Pulmonary artery endothelial cell (primary cell): ENCODE results near the gene PLEKHA4. TPM values are rescaled to one million over a fixed set of nuclear protein-coding genes. Genes with fewer than 3 reads are reported as not detected.
A peak's percentile ranks its signal among the peaks of the same experiment; 100 is the strongest.
"Not testable (repeated sequence)": the region's sequence is repeated elsewhere in the genome, so short reads cannot be mapped to it uniquely, and the experiment has no call there.

Experiments used
- DNase-seq: peaks from one replicate; pipeline ENCODE4 v3.0.0-alpha.2; 2011; ENCODE audit warnings: low read depth, low spot score
- total RNA-seq: library from RNA; depleted of rRNA; stranded (reverse); fragments of >200 nt; gene quantifications from 2 replicates; pipeline ENCODE4 v1.2.3, GENCODE V29; 2014

Gene PLEKHA4
- total RNA-seq, 1 donor from 2014 or later = 6.1 TPM

DNA sequence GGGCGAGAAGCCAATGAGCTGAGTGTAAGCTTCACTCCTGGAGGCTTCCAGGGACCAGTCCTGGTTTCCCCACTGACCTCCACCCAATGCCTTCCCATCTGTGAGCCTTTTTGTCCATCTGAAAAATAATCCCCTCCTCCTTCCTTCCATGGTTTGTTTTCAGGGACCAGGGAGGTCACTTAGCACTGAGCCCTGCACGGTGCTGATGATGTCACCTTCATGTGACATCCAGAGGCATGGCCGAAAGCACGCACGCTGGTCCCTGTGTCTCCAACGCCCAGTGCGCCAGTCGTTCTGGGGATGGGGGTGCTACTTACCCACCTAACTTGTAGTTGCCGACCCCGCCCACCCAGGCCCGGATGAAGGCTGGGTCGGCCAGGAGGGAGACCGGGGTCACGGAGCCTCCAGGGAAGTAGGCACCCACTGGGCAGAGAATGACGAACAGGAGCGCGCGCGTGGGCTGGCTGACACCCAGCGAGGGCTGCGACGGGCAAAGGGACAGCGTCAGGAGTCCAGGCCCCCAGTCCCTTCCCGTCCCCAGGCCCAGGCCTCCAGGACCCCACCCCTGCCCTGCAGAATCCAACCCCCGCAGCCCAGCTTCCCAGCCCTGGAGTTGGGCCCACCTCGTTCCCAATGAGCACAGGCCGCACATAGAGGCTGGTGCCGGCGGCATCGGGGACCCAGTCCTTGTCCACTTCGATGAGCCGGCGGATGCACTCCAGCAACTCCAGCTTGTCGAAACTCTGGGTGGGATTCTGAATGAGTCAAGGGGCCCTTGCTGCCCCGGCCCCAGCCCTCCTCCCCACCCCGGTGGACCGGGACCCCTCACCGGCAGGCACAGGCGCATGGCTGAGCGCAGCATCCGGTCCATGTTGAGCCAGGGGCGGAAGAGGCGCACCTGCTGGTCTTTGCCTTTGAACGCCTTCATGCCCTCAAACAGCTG lies 68.8 kb downstream of the PLEKHA4 start:
- no peak for DNase-seq

DNA sequence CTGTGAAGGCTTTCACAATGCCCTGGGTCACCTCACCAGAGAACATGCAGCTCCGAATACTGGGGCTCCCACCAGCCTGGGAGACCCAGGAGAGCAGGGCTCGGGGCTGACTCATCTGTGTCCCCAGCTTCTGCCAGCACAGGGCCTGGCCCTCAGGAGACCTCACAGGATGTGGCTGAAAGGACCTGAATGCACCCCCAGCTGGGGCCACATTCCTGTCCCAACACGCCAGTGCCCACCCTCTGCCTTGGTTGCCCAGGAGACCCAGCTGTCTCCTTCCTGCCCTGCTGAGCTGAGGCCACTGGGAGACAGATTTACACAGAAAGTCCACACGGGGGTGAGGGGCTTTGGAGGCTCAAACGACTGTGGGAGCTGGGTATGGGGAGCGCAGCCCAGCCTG lies 69.5 kb downstream of the PLEKHA4 start:
- no peak for DNase-seq

DNA sequence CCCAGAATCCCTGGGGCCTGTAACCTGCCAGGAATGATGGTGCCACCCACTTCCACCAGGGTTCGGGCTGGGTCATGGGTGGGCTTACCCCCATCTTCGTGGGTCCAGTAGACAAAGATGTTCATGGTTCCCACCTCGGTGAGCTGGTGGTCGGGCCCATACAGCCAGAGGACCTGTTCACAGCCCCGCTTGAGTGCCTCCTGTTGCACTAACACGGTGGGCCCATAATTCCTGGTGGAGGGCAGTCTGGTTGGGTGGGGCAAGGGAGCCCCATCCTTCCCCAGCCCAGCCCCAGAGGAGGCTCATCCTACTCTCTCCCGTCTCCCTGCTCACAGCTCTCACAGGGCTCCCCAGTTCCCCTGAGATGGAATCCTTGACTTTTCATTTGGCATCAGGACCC lies 71.3 kb downstream of the PLEKHA4 start:
- no peak for DNase-seq

DNA sequence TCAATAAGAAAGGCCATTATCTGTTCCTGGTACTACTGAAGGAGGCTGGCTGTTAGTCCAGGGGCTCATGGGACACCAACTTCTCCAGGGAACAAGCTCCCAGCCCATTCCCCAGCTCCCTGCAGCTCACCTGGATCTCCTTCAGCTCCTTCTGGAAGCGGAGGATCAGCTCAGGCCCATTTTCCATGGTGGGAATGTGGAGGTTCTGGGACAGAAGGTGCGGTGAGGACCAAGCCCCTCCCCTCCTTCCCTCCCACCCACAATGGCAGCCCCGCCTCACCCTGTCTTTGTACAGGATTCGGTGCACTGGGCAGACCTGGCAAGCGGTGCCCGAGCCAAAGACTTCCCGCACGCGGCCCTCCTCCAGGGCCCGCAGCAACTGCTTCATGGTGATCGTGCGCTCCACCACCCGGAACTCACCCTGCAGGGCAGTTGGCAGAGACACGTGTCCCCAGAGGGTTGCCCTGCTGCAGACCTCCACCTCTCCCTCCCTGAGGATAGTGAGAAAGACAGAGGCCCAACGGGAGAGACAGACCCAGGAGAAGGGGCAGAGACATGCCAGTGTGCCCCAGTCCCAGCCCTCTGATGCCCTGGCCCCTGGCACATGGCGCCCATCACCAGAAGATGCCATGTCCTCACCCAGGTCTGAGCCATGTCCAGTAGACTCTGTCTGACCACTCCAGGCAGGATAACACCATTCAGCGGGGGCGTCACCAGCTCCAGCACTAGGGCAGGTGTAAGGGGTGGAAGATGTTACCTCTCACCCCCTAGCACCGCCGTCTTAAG lies 71.9 kb downstream of the PLEKHA4 start:
- DNase-seq = no peak

DNA sequence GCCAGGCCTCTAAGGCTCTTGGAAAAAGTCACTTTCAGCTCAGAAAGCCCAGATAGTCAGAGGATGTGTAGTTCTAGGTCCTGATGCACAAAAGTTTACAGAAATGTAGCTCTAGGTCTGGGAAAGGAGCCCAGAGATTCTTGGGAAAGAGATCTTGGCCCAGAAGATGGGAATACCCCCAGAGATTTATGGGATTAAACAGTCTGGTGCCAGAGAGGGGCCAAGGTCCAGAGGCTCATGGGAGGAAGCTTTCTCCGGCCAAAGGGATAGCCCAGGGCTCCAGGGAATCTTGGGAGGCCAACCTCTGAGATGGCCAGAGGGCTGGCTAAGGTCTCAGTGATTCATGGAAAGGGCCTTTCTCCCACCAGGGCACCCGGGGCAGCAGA lies 72.7 kb downstream of the PLEKHA4 start:
- no peak for DNase-seq

DNA sequence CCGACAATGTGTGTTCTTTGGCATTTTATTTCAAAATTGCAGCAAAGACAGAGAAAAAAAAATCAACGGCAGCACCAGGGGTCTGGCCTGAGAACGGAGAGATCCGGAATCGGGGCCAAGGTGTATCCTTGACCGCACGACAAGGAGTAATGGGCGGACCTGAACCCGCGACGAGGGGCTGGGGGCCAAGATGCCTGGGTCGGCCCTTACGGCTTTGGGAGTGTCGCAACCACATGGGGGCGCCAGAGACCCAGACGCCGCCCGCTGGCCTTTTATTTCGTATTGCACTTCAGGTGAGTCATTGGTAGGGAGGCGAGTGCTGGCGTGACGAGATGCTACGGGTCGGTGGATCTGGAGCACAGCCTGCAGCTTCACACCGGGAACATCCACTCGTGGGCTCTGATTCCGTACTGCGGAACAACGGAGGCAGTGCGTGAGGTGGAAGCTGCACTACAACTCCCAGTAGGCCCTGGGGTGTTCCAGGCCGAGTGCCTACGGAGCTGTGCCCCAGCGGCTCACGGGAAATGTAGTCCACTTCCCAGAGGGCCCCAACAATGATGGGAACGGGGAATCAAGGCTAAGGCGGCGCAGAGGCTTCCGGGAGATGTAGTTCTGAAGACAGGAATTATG lies 73.2 kb downstream of the PLEKHA4 start:
- DNase-seq = peak; percentile 83

DNA sequence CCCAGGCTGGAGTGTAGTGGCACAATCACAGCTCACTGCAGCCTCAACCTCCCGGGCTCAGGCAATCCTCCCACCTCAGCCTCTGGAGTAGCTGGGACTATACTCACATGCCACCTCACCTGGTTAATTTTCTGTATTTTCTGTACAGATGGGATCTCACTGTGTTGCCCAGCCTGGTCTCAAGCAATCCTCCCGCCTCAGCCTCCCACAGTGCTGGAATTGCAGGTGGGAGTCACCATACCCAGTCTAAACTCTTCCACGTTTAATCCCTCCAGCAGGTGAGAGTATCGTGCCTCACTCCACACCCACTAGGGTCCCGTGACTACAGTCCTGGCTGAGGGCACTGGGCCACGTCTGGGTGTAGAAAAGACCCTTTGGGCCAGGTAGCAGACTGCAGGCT lies 74.1 kb downstream of the PLEKHA4 start:
- no peak for DNase-seq

DNA sequence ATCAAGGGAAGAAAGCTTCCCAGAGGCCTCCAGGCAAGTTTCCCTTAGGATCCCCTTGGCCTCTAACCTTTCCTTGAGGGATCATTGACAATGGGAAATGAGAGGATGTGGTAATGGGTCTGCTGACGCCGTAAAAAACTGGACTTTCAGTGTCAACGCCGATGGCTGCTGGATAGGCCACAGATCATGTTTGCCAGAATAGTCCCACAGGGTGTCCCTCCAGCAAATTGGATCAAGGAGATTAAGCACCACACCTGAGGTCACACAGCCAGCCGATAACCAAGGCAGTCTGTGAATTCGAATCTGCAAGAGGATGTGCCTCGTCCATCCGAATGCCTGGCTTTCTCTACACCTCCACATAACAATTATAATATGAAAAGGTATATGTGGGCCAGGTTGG lies 75.1 kb downstream of the PLEKHA4 start:
- DNase-seq = no peak

DNA sequence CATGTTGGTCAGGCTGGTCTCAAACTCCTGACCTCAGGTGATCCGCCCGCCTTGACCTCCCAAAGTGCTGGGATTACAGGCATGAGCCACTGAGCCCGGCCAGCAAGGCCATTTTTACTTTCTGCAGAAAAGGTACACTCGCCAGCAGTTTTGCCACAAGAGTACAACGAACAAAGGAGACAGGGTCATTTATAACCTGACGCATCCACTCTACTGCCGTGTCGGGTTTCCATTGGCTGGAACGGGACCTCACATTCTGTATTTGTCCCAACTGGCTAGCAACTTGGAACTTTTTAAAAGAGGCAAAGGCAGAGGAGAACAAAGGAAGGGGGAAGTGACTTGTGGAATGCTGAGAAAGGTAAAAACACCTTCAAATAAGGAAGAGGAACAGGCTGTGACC lies 81.1 kb downstream of the PLEKHA4 start:
- not testable (repeated sequence) for DNase-seq

Other genes starting within 250 kb of the PLEKHA4 start
- 1,737 and 2,640 TPM in 2 replicates for gene RPL18, start 249.4 kb downstream of the PLEKHA4 start, total RNA-seq
- gene SPHK2, start 249.1 kb downstream of the PLEKHA4 start, total RNA-seq = 6.7 and 9.2 TPM in 2 replicates
- gene DBP, start 231.2 kb downstream of the PLEKHA4 start, total RNA-seq = 0.85 and 2.2 TPM in 2 replicates
- 2.3 and 3.2 TPM in 2 replicates for gene CA11, start 222.4 kb downstream of the PLEKHA4 start, total RNA-seq
- 0.07 TPM in 1 of 2 replicates, not detected in the other for gene NTN5, start 195.6 kb downstream of the PLEKHA4 start, total RNA-seq
- gene FUT2, start 172.6 kb downstream of the PLEKHA4 start, total RNA-seq = not detected in 2 replicates
- 0.14 and 0.20 TPM in 2 replicates for gene MAMSTR, start 148.9 kb downstream of the PLEKHA4 start, total RNA-seq
- 70.1 and 71.7 TPM in 2 replicates for gene RASIP1, start 128.0 kb downstream of the PLEKHA4 start, total RNA-seq
- 0.28 and 0.33 TPM in 2 replicates for gene IZUMO1, start 121.7 kb downstream of the PLEKHA4 start, total RNA-seq
- gene FUT1, start 116.0 kb downstream of the PLEKHA4 start, total RNA-seq = 8.0 and 10.3 TPM in 2 replicates
- gene FGF21, start 113.1 kb downstream of the PLEKHA4 start, total RNA-seq = not detected in 2 replicates
- gene BCAT2, start 57.6 kb downstream of the PLEKHA4 start, total RNA-seq = 49.7 and 53.2 TPM in 2 replicates
- gene HSD17B14, start 32.1 kb downstream of the PLEKHA4 start, total RNA-seq = 4.8 and 6.4 TPM in 2 replicates
- gene PPP1R15A, start 3.8 kb upstream of the PLEKHA4 start, total RNA-seq = 32.3 and 35.6 TPM in 2 replicates
- 0.07 TPM in 1 of 2 replicates, not detected in the other for gene TULP2, start 30.1 kb upstream of the PLEKHA4 start, total RNA-seq
- 122 and 125 TPM in 2 replicates for gene NUCB1, start 31.7 kb upstream of the PLEKHA4 start, total RNA-seq
- not detected in 2 replicates for gene DHDH, start 65.1 kb upstream of the PLEKHA4 start, total RNA-seq
- gene BAX, start 86.3 kb upstream of the PLEKHA4 start, total RNA-seq = 120 and 130 TPM in 2 replicates
- 963 and 1,316 TPM in 2 replicates for gene FTL, start 96.7 kb upstream of the PLEKHA4 start, total RNA-seq
- gene GYS1, start 124.7 kb upstream of the PLEKHA4 start, total RNA-seq = 30.3 and 31.4 TPM in 2 replicates
- 376 and 391 TPM in 2 replicates for gene RUVBL2, start 125.3 kb upstream of the PLEKHA4 start, total RNA-seq
- gene LHB, start 148.5 kb upstream of the PLEKHA4 start, total RNA-seq = 0.26 TPM in 1 of 2 replicates, not detected in the other
- gene CGB3, start 155.7 kb upstream of the PLEKHA4 start, total RNA-seq = not detected in 2 replicates
- gene CGB2, start 163.3 kb upstream of the PLEKHA4 start, total RNA-seq = not detected in 2 replicates
- gene CGB1, start 168.3 kb upstream of the PLEKHA4 start, total RNA-seq = not detected in 2 replicates
- not detected in 2 replicates for gene CGB5, start 175.2 kb upstream of the PLEKHA4 start, total RNA-seq
- not detected in 2 replicates for gene CGB8, start 180.5 kb upstream of the PLEKHA4 start, total RNA-seq
- gene CGB7, start 189.1 kb upstream of the PLEKHA4 start, total RNA-seq = 0.33 TPM in 1 of 2 replicates, not detected in the other
- gene NTF4, start 196.2 kb upstream of the PLEKHA4 start, total RNA-seq = not detected in 2 replicates
- not detected in 2 replicates for gene KCNA7, start 204.1 kb upstream of the PLEKHA4 start, total RNA-seq
- gene SNRNP70, start 216.8 kb upstream of the PLEKHA4 start, total RNA-seq = 199 and 280 TPM in 2 replicates
- 1.4 and 2.3 TPM in 2 replicates for gene LIN7B, start 245.8 kb upstream of the PLEKHA4 start, total RNA-seq